A673 (cell line): ENCODE results near the gene SPX. TPM values are rescaled to one million over a fixed set of nuclear protein-coding genes. Genes with fewer than 3 reads are reported as not detected.

Experiments used
- BruUV-seq: library from RNA; stranded (reverse); fragments of 400-500 nt; replicated peaks from 2 replicates; lab custom pipeline; 2021; lab: Mats Ljungman, UMichigan
- CTCF ChIA-PET: fragments of 300-600 bp; sonication (Branson Sonifier 250); formaldehyde crosslinking; loops from one replicate; lab custom pipeline; 2022; ENCODE audit warnings: antibody characterized with exemption; lab: Charles Lee
- POLR2A ChIA-PET: fragments of 300-600 bp; sonication (Branson Sonifier 250); formaldehyde crosslinking; loops from one replicate; lab custom pipeline; 2022; ENCODE audit warnings: antibody characterized with exemption; ENCODE audit not compliant: low non-redundant PET; lab: Charles Lee
- DNase-seq: peaks from one replicate; pipeline ENCODE4 v3.0.0-alpha.2; 2015; ENCODE audit warnings: low spot score
- H3K27ac ChIP-seq: fragments of 200-600 bp; sonication (generic); 2 replicates; pipeline ENCODE4 v1.5.1; 2016; ENCODE audit warnings: mixed run types, low read depth, mild to moderate bottlenecking, mixed read lengths, antibody characterized with exemption, low read length; ENCODE audit not compliant: poor library complexity, severe bottlenecking
- H3K27me3 ChIP-seq: fragments of 200-600 bp; sonication (generic); replicated peaks from 2 replicates; pipeline ENCODE4 v1.6.1; 2017; ENCODE audit warnings: mixed run types, low read depth, mild to moderate bottlenecking, mixed read lengths, antibody characterized with exemption, low read length; ENCODE audit not compliant: insufficient read depth, poor library complexity
- H3K36me3 ChIP-seq: fragments of 200-600 bp; sonication (generic); 2 replicates; pipeline ENCODE4 v1.6.1; 2016; ENCODE audit warnings: mixed run types, mild to moderate bottlenecking, mixed read lengths, antibody characterized with exemption, low read length; ENCODE audit not compliant: insufficient read depth, poor library complexity, severe bottlenecking
- H3K4me1 ChIP-seq: fragments of 200-600 bp; sonication (generic); 2 replicates; pipeline ENCODE4 v1.6.1; 2017; ENCODE audit warnings: mixed run types, mild to moderate bottlenecking, mixed read lengths, antibody characterized with exemption, low read length; ENCODE audit not compliant: insufficient read depth, poor library complexity, severe bottlenecking
- H3K4me3 ChIP-seq: fragments of 200-600 bp; sonication (generic); 2 replicates; pipeline ENCODE4 v1.5.1; 2016; ENCODE audit warnings: low read depth, mixed run types, mild to moderate bottlenecking, mixed read lengths, low read length; ENCODE audit not compliant: poor library complexity, severe bottlenecking
- H3K9me3 ChIP-seq: fragments of 200-600 bp; sonication (generic); 2 replicates; pipeline ENCODE4 v1.6.1; 2016; ENCODE audit warnings: mixed run types, low read depth, mild to moderate bottlenecking, mixed read lengths, antibody characterized with exemption, low read length; ENCODE audit not compliant: poor library complexity, severe bottlenecking
- EZH2 ChIP-seq: fragments of 200-600 bp; sonication (generic); IDR thresholded peaks from 2 replicates; pipeline ENCODE4 v1.6.1; 2017; ENCODE audit warnings: borderline replicate concordance, low read depth, mild to moderate bottlenecking, mixed read lengths, antibody characterized with exemption, low read length; ENCODE audit not compliant: poor library complexity, severe bottlenecking
- intact Hi-C: fragments of 100-400 bp; cut with micrococcal nuclease; formaldehyde crosslinking; loops from one replicate; pipeline ENCODE4 v1.10.0; 2022; ENCODE audit not compliant: unreplicated experiment
- total RNA-seq: library from RNA; stranded (reverse); gene quantifications from 2 replicates; pipeline ENCODE4 v1.2.3, GENCODE V29; 2021
- TF ChIP-seq, protein P1 (sequence below): fragments of 300-800, 200-600 bp; sonication (generic); conservative IDR thresholded peaks from 2 replicates; pipeline ENCODE4 v1.5.1; 2017; ENCODE audit warnings: low read depth, mild to moderate bottlenecking, antibody characterized with exemption, low read length, moderate library complexity, mixed read lengths

Gene SPX
- total RNA-seq, 1 experiment from 2014 or later, result 0.28 TPM

- no peak overlapping the region for H3K27ac ChIP-seq
- no peaks in the 10 kb centered on the region for H3K36me3 ChIP-seq
- no peaks in the 10 kb centered on the region for H3K4me1 ChIP-seq
- TF ChIP-seq, protein P1, sequence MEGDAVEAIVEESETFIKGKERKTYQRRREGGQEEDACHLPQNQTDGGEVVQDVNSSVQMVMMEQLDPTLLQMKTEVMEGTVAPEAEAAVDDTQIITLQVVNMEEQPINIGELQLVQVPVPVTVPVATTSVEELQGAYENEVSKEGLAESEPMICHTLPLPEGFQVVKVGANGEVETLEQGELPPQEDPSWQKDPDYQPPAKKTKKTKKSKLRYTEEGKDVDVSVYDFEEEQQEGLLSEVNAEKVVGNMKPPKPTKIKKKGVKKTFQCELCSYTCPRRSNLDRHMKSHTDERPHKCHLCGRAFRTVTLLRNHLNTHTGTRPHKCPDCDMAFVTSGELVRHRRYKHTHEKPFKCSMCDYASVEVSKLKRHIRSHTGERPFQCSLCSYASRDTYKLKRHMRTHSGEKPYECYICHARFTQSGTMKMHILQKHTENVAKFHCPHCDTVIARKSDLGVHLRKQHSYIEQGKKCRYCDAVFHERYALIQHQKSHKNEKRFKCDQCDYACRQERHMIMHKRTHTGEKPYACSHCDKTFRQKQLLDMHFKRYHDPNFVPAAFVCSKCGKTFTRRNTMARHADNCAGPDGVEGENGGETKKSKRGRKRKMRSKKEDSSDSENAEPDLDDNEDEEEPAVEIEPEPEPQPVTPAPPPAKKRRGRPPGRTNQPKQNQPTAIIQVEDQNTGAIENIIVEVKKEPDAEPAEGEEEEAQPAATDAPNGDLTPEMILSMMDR, result no peak
- TF ChIP-seq EZH2, result no peak
- no peak for DNase-seq
- peaks cover 2% of the 10 kb centered on the region for H3K27me3 ChIP-seq
- BruUV-seq, result no TSS peak
- H3K9me3 ChIP-seq, result no peaks in the 10 kb centered on the region
- intact Hi-C loops, result no loop called here
- CTCF ChIA-PET, result no interaction called here
- POLR2A ChIA-PET, result interaction anchor here (0.6 kb wide), 1 partner anchor 33 kb away, joined by 4 read pairs; no protein-coding TSS in a partner anchor
- no peak overlapping the region for H3K4me3 ChIP-seq
Observed at GRCh38 chr12:21552635-21553328, 26.7 kb downstream of the SPX start.

DNA sequence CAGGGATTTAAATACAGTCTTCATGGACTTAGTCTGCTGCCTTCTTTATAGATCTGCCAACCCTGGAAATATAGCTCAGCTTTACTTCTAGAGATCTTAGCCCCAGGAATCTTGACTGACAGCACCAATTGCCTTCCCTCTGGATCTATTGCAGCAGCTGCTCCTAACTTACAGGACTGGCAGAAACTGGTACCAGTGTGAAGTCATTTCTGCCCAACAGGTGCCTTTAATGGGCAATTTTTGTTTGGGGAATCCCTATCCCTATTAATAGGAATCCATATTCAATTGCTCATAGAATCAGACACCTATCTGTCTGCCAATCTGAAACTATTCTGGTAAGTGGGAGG, 27.2 kb downstream of the SPX start:
- Histone ChIP-seq H3K9me3 (no peaks in the 10 kb centered on the region), H3K4me3 (no peak overlapping the region), H3K36me3 (no peaks in the 10 kb centered on the region), H3K27me3 (peaks cover 2% of the 10 kb centered on the region), H3K4me1 (no peaks in the 10 kb centered on the region), H3K27ac (no peak overlapping the region)
- no TSS peak for BruUV-seq
- intact Hi-C loops, result no loop called here
- DNase-seq, result no peak
- TF ChIP-seq, protein P1, result no peak
- TF ChIP-seq EZH2, result no peak
- ChIA-PET POLR2A (no interaction called here), CTCF (no interaction called here)

DNA sequence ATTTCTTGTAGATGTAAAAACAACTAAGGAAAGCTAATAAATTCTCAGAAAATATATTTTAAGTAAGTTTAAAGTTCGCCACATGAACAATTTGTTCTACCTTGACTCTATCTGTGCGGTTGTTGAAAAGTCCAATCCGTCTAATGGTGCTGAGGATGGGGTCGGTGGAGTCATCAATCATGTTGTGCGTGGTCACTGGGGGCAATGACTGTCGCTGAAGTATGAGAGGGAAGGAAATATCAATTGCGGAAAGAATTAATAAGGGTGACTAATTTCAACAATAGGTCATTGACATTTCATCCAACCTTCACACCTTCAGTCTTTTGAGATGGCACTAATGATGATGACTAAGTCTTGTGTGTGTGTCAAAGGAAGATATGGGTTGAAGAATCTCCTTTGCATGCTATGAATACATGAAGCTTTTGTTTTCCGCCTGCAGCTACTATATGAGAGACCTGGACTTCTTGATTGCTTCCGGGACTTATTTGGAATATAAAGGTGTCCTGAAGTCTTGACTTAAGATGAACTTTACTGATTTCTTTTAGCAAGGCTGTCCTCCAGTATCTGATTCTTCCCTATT, 32.1 kb downstream of the SPX start:
- Histone ChIP-seq H3K9me3 (no peaks in the 10 kb centered on the region), H3K4me3 (no peak overlapping the region), H3K4me1 (no peaks in the 10 kb centered on the region), H3K36me3 (no peaks in the 10 kb centered on the region), H3K27ac (no peak overlapping the region), H3K27me3 (no peaks in the 10 kb centered on the region)
- ChIA-PET CTCF (no interaction called here), POLR2A (no interaction called here)
- DNase-seq, result no peak
- intact Hi-C loops, result no loop called here
- BruUV-seq, result no TSS peak
- TF ChIP-seq, protein P1, result no peak
- TF ChIP-seq EZH2, result no peak
